GM21390 (cell line): ENCODE results near the gene RNF32.

ENCODE experiments used
- ATAC-seq: cut with Tn5 transposase; IDR thresholded peaks from one replicate; pipeline ENCODE4 v1.9.1; 2021; ENCODE audit not compliant: unreplicated experiment

The RNF32 gene

DNA sequence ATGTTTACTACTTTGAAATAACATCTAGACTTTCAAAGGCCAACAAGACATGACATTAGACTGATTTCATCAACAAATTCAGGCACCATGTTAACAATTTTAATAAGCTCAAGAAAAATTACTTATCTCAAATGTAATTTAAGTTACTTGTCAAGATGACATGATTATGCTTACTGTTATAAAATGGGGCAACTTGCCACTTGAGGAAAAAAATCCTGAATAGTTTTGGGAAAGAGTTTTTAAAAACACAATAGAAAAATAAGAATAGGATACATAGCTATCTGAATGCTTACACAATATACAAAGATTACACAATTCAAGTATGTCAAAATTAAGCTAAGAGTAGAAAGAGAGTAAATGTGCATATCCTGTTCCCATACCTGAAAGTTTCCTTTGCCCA, 85.4 kb downstream of the RNF32 start:
- no peak for ATAC-seq
